HL-60 (cell line): ENCODE data around the gene TMEFF2.

ENCODE experiments used
- DNase-seq, 2 experiments: peaks; one replicate each; pipeline ENCODE4 v3.0.0-alpha.2; 2010 to 2020; ENCODE audit warnings: low read depth in 1 of 2, low spot score in 1 of 2
- H3K27ac ChIP-seq: fragments of 250-450 bp; sonication (Bioruptor Pico); replicated peaks from 2 replicates; pipeline ENCODE4 v1.5.1; 2020; ENCODE audit warnings: mild to moderate bottlenecking, moderate library complexity
- H3K27me3 ChIP-seq: fragments of 250-450 bp; sonication (Bioruptor Pico); 2 replicates; pipeline ENCODE4 v1.5.1; 2021; ENCODE audit warnings: mild to moderate bottlenecking, moderate library complexity; ENCODE audit not compliant: insufficient read depth, poor library complexity, severe bottlenecking
- H3K4me3 ChIP-seq: replicated peaks from 2 replicates; pipeline ENCODE4 v1.5.1; 2011; ENCODE audit warnings: mild to moderate bottlenecking, control low read depth, low read length; ENCODE audit not compliant: insufficient read depth
- GABPA ChIP-seq: IDR thresholded peaks from 2 replicates; pipeline ENCODE4 v1.6.1; 2012; ENCODE audit warnings: low read depth
- POLR2AphosphoS5 ChIP-seq: IDR thresholded peaks from 2 replicates; pipeline ENCODE4 v1.6.1; 2012; ENCODE audit warnings: low read depth
- SPI1 ChIP-seq: IDR thresholded peaks from 2 replicates; pipeline ENCODE4 v1.6.1; 2012; ENCODE audit warnings: low read depth, mild to moderate bottlenecking, borderline replicate concordance
- TF ChIP-seq, protein P1 (sequence below): IDR thresholded peaks from one replicate; pipeline ENCODE4 v1.5.1; 2011; ENCODE audit warnings: low read length, control low read depth, inconsistent platforms; ENCODE audit not compliant: insufficient read depth
- TF ChIP-seq, protein P2 (sequence below): IDR thresholded peaks from 2 replicates; pipeline ENCODE4 v1.6.1; 2012; ENCODE audit warnings: low read depth; ENCODE audit not compliant: insufficient replicate concordance

Gene TMEFF2

GRCh38 chr2:192230889-192231453 lies 36.2 kb upstream of the TMEFF2 start:
- no peak for TF ChIP-seq POLR2AphosphoS5
- TF ChIP-seq, protein P1, sequence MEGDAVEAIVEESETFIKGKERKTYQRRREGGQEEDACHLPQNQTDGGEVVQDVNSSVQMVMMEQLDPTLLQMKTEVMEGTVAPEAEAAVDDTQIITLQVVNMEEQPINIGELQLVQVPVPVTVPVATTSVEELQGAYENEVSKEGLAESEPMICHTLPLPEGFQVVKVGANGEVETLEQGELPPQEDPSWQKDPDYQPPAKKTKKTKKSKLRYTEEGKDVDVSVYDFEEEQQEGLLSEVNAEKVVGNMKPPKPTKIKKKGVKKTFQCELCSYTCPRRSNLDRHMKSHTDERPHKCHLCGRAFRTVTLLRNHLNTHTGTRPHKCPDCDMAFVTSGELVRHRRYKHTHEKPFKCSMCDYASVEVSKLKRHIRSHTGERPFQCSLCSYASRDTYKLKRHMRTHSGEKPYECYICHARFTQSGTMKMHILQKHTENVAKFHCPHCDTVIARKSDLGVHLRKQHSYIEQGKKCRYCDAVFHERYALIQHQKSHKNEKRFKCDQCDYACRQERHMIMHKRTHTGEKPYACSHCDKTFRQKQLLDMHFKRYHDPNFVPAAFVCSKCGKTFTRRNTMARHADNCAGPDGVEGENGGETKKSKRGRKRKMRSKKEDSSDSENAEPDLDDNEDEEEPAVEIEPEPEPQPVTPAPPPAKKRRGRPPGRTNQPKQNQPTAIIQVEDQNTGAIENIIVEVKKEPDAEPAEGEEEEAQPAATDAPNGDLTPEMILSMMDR = no peak
- TF ChIP-seq, protein P2, sequence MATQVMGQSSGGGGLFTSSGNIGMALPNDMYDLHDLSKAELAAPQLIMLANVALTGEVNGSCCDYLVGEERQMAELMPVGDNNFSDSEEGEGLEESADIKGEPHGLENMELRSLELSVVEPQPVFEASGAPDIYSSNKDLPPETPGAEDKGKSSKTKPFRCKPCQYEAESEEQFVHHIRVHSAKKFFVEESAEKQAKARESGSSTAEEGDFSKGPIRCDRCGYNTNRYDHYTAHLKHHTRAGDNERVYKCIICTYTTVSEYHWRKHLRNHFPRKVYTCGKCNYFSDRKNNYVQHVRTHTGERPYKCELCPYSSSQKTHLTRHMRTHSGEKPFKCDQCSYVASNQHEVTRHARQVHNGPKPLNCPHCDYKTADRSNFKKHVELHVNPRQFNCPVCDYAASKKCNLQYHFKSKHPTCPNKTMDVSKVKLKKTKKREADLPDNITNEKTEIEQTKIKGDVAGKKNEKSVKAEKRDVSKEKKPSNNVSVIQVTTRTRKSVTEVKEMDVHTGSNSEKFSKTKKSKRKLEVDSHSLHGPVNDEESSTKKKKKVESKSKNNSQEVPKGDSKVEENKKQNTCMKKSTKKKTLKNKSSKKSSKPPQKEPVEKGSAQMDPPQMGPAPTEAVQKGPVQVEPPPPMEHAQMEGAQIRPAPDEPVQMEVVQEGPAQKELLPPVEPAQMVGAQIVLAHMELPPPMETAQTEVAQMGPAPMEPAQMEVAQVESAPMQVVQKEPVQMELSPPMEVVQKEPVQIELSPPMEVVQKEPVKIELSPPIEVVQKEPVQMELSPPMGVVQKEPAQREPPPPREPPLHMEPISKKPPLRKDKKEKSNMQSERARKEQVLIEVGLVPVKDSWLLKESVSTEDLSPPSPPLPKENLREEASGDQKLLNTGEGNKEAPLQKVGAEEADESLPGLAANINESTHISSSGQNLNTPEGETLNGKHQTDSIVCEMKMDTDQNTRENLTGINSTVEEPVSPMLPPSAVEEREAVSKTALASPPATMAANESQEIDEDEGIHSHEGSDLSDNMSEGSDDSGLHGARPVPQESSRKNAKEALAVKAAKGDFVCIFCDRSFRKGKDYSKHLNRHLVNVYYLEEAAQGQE = no peak
- TF ChIP-seq SPI1 = no peak
- no peak for DNase-seq
- no peaks in the 10 kb centered on the region for H3K27me3 ChIP-seq
- no peak overlapping the region for H3K27ac ChIP-seq
- H3K4me3 ChIP-seq = no peak overlapping the region

GRCh38 chr2:192228685-192229084 lies 34.0 kb upstream of the TMEFF2 start:
- H3K27ac ChIP-seq = no peak overlapping the region
- H3K4me3 ChIP-seq = no peak overlapping the region
- TF ChIP-seq GABPA (no peak), POLR2AphosphoS5 (no peak), SPI1 (no peak)
- TF ChIP-seq, protein P1 = no peak
- TF ChIP-seq, protein P2 = no peak
- H3K27me3 ChIP-seq = no peaks in the 10 kb centered on the region
- DNase-seq = no peak

DNA sequence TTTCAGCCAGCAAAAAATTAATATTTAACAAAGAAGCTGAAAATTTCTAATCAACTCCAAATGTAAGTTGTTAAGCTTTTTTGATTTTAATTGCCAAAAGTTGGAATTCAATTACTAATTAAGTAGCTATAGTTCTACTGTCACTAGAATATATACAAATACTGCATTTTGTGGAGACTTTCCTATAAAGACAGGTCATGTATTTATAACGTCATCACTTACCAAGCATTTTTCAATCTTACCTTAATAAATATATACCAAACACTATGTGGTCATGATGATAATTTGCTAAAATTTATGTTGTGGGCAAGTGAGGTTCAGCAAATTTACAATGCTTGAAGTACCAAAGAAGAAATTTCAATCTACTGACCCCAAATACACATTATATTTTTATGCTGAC lies 24.2 kb upstream of the TMEFF2 start:
- H3K27me3 ChIP-seq = no peaks in the 10 kb centered on the region
- TF ChIP-seq GABPA = no peak
- TF ChIP-seq SPI1 = no peak
- TF ChIP-seq, protein P1 = no peak
- TF ChIP-seq, protein P2 = no peak
- no peak for TF ChIP-seq POLR2AphosphoS5
- H3K4me3 ChIP-seq = no peak overlapping the region
- no peak for DNase-seq
- H3K27ac ChIP-seq = no peak overlapping the region
